HepG2 (cell line): ENCODE measurements around the gene ZDHHC24. TPM values are rescaled to one million over a fixed set of nuclear protein-coding genes. Genes with fewer than 3 reads are reported as not detected.
A peak's percentile ranks its signal among the peaks of the same experiment; 100 is the strongest.

ENCODE experiments used
- BHLHE40 ChIP-seq: IDR thresholded peaks from 2 replicates; pipeline ENCODE4 v1.6.1; 2011; ENCODE audit warnings: low read length, improper control_type of control experiment
- CC2D1A ChIP-seq: sonication (generic); formaldehyde crosslinking; IDR thresholded peaks from 2 replicates; pipeline ENCODE4 v1.8.1; 2023; ENCODE audit warnings: mild to moderate bottlenecking, missing genetic modification reagents
- CREB1 ChIP-seq, 2 experiments: fragments of 450-650 bp in 1 of 2; IDR thresholded peaks; 2 replicates each; pipeline ENCODE4 v1.6.1; 2016 to 2017; ENCODE audit warnings: control low read depth in 1 of 2, mild to moderate bottlenecking in 1 of 2, missing compliant biosample characterization in 1 of 2, missing genetic modification characterization in 1 of 2
- FOXK2 ChIP-seq: fragments of 450-650 bp; IDR thresholded peaks from 2 replicates; pipeline ENCODE4 v1.6.1; 2016
- GZF1 ChIP-seq: sonication (generic); formaldehyde crosslinking; IDR thresholded peaks from 2 replicates; pipeline ENCODE4 v1.5.1; 2020; ENCODE audit warnings: mild to moderate bottlenecking, missing genetic modification reagents
- HNF1B ChIP-seq: sonication (generic); formaldehyde crosslinking; IDR thresholded peaks from 2 replicates; pipeline ENCODE4 v1.5.1; 2020; ENCODE audit warnings: mild to moderate bottlenecking, moderate library complexity, missing genetic modification reagents
- HOXA3 ChIP-seq: sonication (generic); formaldehyde crosslinking; IDR thresholded peaks from 2 replicates; pipeline ENCODE4 v1.5.0; 2020; ENCODE audit warnings: missing genetic modification reagents
- IKZF5 ChIP-seq: IDR thresholded peaks from 2 replicates; pipeline ENCODE4 v1.6.1; 2018; ENCODE audit warnings: missing genetic modification reagents, mild to moderate bottlenecking, missing compliant biosample characterization
- KDM2A ChIP-seq: sonication (generic); formaldehyde crosslinking; IDR thresholded peaks from 2 replicates; pipeline ENCODE4 v1.4.0; 2020; ENCODE audit warnings: low read depth, missing genetic modification reagents, borderline replicate concordance
- MAF1 ChIP-seq: sonication (generic); formaldehyde crosslinking; IDR thresholded peaks from 2 replicates; pipeline ENCODE4 v1.5.0; 2020; ENCODE audit warnings: missing genetic modification reagents, borderline replicate concordance
- NFKBIZ ChIP-seq: IDR thresholded peaks from 2 replicates; pipeline ENCODE4 v1.6.1; 2018; ENCODE audit warnings: missing genetic modification reagents, missing compliant biosample characterization
- NRL ChIP-seq: sonication (generic); formaldehyde crosslinking; IDR thresholded peaks from 2 replicates; pipeline ENCODE4 v1.5.0; 2020; ENCODE audit warnings: missing genetic modification reagents, mild to moderate bottlenecking, moderate library complexity, borderline replicate concordance
- PBX3 ChIP-seq: sonication (generic); formaldehyde crosslinking; IDR thresholded peaks from 2 replicates; pipeline ENCODE4 v1.8.1; 2023; ENCODE audit warnings: missing genetic modification reagents, inconsistent platforms, borderline replicate concordance
- POLR2G ChIP-seq: fragments of 200-400 bp; formaldehyde crosslinking; IDR thresholded peaks from 2 replicates; pipeline ENCODE4 v1.6.1; 2018; ENCODE audit warnings: mild to moderate bottlenecking, low read depth, low read length, moderate library complexity
- RFX5 ChIP-seq: IDR thresholded peaks from 2 replicates; pipeline ENCODE4 v1.6.1; 2011; ENCODE audit warnings: low read depth, low read length, improper control_type of control experiment
- SAFB2 ChIP-seq: sonication (generic); formaldehyde crosslinking; IDR thresholded peaks from 2 replicates; pipeline ENCODE4 v1.5.1; 2020; ENCODE audit warnings: missing genetic modification reagents, low read depth, mild to moderate bottlenecking, borderline replicate concordance
- SATB2 ChIP-seq: sonication (generic); formaldehyde crosslinking; IDR thresholded peaks from 2 replicates; pipeline ENCODE4 v1.5.0; 2020; ENCODE audit warnings: missing genetic modification reagents
- SCMH1 ChIP-seq: sonication (generic); formaldehyde crosslinking; IDR thresholded peaks from 2 replicates; pipeline ENCODE4 v1.9.0; 2021; ENCODE audit warnings: missing genetic modification reagents, mild to moderate bottlenecking, borderline replicate concordance
- SIX4 ChIP-seq: sonication (generic); formaldehyde crosslinking; IDR thresholded peaks from 2 replicates; pipeline ENCODE4 v1.4.0; 2020; ENCODE audit warnings: missing genetic modification reagents
- SMARCE1 ChIP-seq: fragments of 450-650 bp; IDR thresholded peaks from 2 replicates; pipeline ENCODE4 v1.6.1; 2017; ENCODE audit warnings: borderline replicate concordance
- SNRNP70 ChIP-seq: fragments of 200-400 bp; formaldehyde crosslinking; IDR thresholded peaks from 2 replicates; pipeline ENCODE4 v1.6.1; 2017; ENCODE audit warnings: mild to moderate bottlenecking, low read depth, low read length, moderate library complexity
- TCF7 ChIP-seq: sonication (generic); IDR thresholded peaks from 2 replicates; pipeline ENCODE4 v1.6.1; 2016; ENCODE audit warnings: antibody characterized with exemption, low read depth
- TERF1 ChIP-seq: sonication (generic); formaldehyde crosslinking; IDR thresholded peaks from 2 replicates; pipeline ENCODE4 v1.8.0; 2022; ENCODE audit warnings: mild to moderate bottlenecking, missing genetic modification reagents, moderate library complexity
- YEATS2 ChIP-seq: sonication (generic); formaldehyde crosslinking; IDR thresholded peaks from 2 replicates; pipeline ENCODE4 v1.4.0; 2020; ENCODE audit warnings: missing genetic modification reagents, borderline replicate concordance
- ZBTB20 ChIP-seq: sonication (generic); formaldehyde crosslinking; IDR thresholded peaks from 2 replicates; pipeline ENCODE4 v1.8.1; 2023; ENCODE audit warnings: missing genetic modification reagents, low read depth, mild to moderate bottlenecking, borderline replicate concordance
- ZNF225 ChIP-seq: sonication (generic); formaldehyde crosslinking; IDR thresholded peaks from 2 replicates; pipeline ENCODE4 v1.4.0; 2020; ENCODE audit warnings: mild to moderate bottlenecking, missing genetic modification reagents
- ZNF644 ChIP-seq: IDR thresholded peaks from 2 replicates; pipeline ENCODE4 v1.6.1; 2016; ENCODE audit warnings: low read depth
- polyA plus RNA-seq, 8 experiments: library from polyadenylated mRNA; depleted of rRNA in 3 of 8; stranded (reverse) in 7 of 8; unstranded in 1 of 8; fragments of >200 nt; fragmentation: Illumina TruSeq in 4 of 8; extraction: Trizol in 4 of 8; gene quantifications; 2 replicates each; pipeline versions ENCODE4 v1.2.1 to v1.2.3, GENCODE V29; 2011 to 2016; ENCODE audit warnings: low read depth in 4 of 8, missing spikeins in 1 of 8, mixed read lengths in 1 of 8; ENCODE audit not compliant: insufficient read depth in 1 of 8
- total RNA-seq, 5 experiments: library from RNA; depleted of rRNA; stranded (reverse); fragments of >200 nt; fragmentation: Illumina TruSeq; extraction: Trizol; gene quantifications; 2 replicates each; pipeline ENCODE4 v1.2.3, GENCODE V29; 2016; ENCODE audit warnings: low read depth in 1 of 5

The ZDHHC24 gene
- total and polyA plus RNA-seq, 2 of the 13 experiments (the other 11 are each of a cell fraction or from before 2014, with no cell fraction given) = 4.3 TPM

- no peak for TF ChIP-seq GZF1 (CRISPR knock-in tag)
- no peak for TF ChIP-seq BHLHE40
- no peak for TF ChIP-seq IKZF5 (CRISPR knock-in tag)
- TF ChIP-seq NFKBIZ = no peak
- no peak for TF ChIP-seq SNRNP70
- TF ChIP-seq SIX4 = no peak
- TF ChIP-seq HNF1B = no peak
- TF ChIP-seq NRL (CRISPR knock-in tag) = no peak
- peak; percentile 64; the same call in 1 of the 2 replicates for TF ChIP-seq YEATS2 (CRISPR knock-in tag)
- TF ChIP-seq HOXA3 (CRISPR knock-in tag) = peak; percentile 14; the same call in 1 of the 2 replicates
- peak; percentile 83 for TF ChIP-seq KDM2A (CRISPR knock-in tag)
- peak; percentile 86; the same call in 1 of the 2 replicates for TF ChIP-seq PBX3 (CRISPR knock-in tag)
- TF ChIP-seq MAF1 (CRISPR knock-in tag) = 0 out of 2 replicates have a peak, but pooled peaks have one; percentile 42
- no peak for TF ChIP-seq SCMH1 (CRISPR knock-in tag)
- no peak for TF ChIP-seq SMARCE1
- TF ChIP-seq TERF1 (CRISPR knock-in tag) = 0 out of 2 replicates have a peak, but pooled peaks have one; percentile 14
- TF ChIP-seq ZNF644 = no peak
- TF ChIP-seq RFX5 = no peak
- no peak for TF ChIP-seq SATB2
- TF ChIP-seq FOXK2 = no peak
- 0 out of 2 replicates have a peak, but pooled peaks have one; percentile 28 for TF ChIP-seq CREB1 (IDR thresholded peaks at IDR 0.05)
- no peak for TF ChIP-seq CREB1 (CRISPR knock-in tag; IDR thresholded peaks at IDR 0.05)
- TF ChIP-seq ZNF225 (CRISPR knock-in tag) = no peak
- TF ChIP-seq TCF7 = no peak
- TF ChIP-seq SAFB2 (CRISPR knock-in tag) = peak; percentile 46; the same call in 1 of the 2 replicates
- TF ChIP-seq ZBTB20 (CRISPR knock-in tag) = no peak
- peak; percentile 85 for TF ChIP-seq POLR2G
- no peak for TF ChIP-seq CC2D1A (CRISPR knock-in tag)
Measured at GRCh38 chr11:66545701-66546367, at the start of gene ZDHHC24 (continued).
